ENCODE data around the gene NTRK1.

NTRK1 gene

GRCh38 chr1:156892190-156893047, 31.8 kb downstream of the NTRK1 start:
- peak overlapping the region; percentile 61 for H3K4me3 Mint-ChIP-seq

GRCh38 chr1:156893048-156893953, 32.6 kb downstream of the NTRK1 start, which contains the start of gene PEAR1:
Gene PEAR1 (plus strand): TSS chr1:156893718. CDS start chr1:156903927, 10,209 bp downstream.
- Mint-ChIP-seq H3K27me3 (ENCODE audit: low read depth, poor library complexity) (peaks cover 45% of the 10 kb centered on the region), H3K36me3 (ENCODE audit: low read depth) (no peaks in the 10 kb centered on the region), H3K27ac (no peak within 1 kb of the TSS), H3K9me3 (no peaks in the 10 kb centered on the region), H3K4me1 (peaks cover 55% of the 10 kb centered on the region), H3K4me3 (peak within 1 kb of the TSS; percentile 49)
- peak; percentile 66 for DNase-seq
- peak; percentile 26 for TF ChIP-seq CTCF (IDR thresholded peaks at IDR 0.05)

More at GRCh38 chr1:156892190-156893047, 31.8 kb downstream of the NTRK1 start:
- TF ChIP-seq CTCF (IDR thresholded peaks at IDR 0.05): peak; percentile 87
- Mint-ChIP-seq H3K4me1 (peaks cover 57% of the 10 kb centered on the region), H3K36me3 (ENCODE audit: low read depth) (no peaks in the 10 kb centered on the region), H3K27me3 (ENCODE audit: low read depth, poor library complexity) (peaks cover 51% of the 10 kb centered on the region), H3K27ac (no peak overlapping the region), H3K9me3 (no peaks in the 10 kb centered on the region)
- peak; percentile 98 for DNase-seq

- no peaks in the 10 kb centered on the region for H3K9me3 Mint-ChIP-seq
- peaks cover 47% of the 10 kb centered on the region for H3K27me3 Mint-ChIP-seq (ENCODE audit: low read depth, poor library complexity)
- no peak for DNase-seq
- no peak overlapping the region for H3K27ac Mint-ChIP-seq
- H3K4me3 Mint-ChIP-seq: peak overlapping the region; percentile 41
- H3K4me1 Mint-ChIP-seq: peaks cover 56% of the 10 kb centered on the region
- no peaks in the 10 kb centered on the region for H3K36me3 Mint-ChIP-seq (ENCODE audit: low read depth)
- no peak for TF ChIP-seq CTCF (IDR thresholded peaks at IDR 0.05)
Measured at GRCh38 chr1:156894001-156894400, 33.3 kb downstream of the NTRK1 start.

- no peak overlapping the region for H3K4me3 Mint-ChIP-seq
Measured at GRCh38 chr1:156894711-156895454, 34.2 kb downstream of the NTRK1 start.

More at GRCh38 chr1:156894711-156895454, 34.2 kb downstream of the NTRK1 start:
- H3K36me3 Mint-ChIP-seq (ENCODE audit: low read depth): no peaks in the 10 kb centered on the region
- no peak overlapping the region for H3K27ac Mint-ChIP-seq
- no peak for DNase-seq
- no peak for TF ChIP-seq CTCF (IDR thresholded peaks at IDR 0.05)
- H3K9me3 Mint-ChIP-seq: no peaks in the 10 kb centered on the region
- peaks cover 60% of the 10 kb centered on the region for H3K4me1 Mint-ChIP-seq
- H3K27me3 Mint-ChIP-seq (ENCODE audit: low read depth, poor library complexity): peaks cover 42% of the 10 kb centered on the region
